GM15510 (cell line): ENCODE results near the gene SH3PXD2A.
A peak's percentile ranks its signal among the peaks of the same experiment; 100 is the strongest.

ENCODE experiments used
- POLR2A ChIP-seq: IDR thresholded peaks from 3 replicates; pipeline ENCODE4 v1.6.1; 2011; ENCODE audit warnings: borderline replicate concordance; ENCODE audit not compliant: insufficient read length; ENCODE audit errors: extremely low read depth

SH3PXD2A gene

GRCh38 chr10:103599211-103599610, 256.2 kb downstream of the SH3PXD2A start:
- TF ChIP-seq POLR2A = no peak

DNA sequence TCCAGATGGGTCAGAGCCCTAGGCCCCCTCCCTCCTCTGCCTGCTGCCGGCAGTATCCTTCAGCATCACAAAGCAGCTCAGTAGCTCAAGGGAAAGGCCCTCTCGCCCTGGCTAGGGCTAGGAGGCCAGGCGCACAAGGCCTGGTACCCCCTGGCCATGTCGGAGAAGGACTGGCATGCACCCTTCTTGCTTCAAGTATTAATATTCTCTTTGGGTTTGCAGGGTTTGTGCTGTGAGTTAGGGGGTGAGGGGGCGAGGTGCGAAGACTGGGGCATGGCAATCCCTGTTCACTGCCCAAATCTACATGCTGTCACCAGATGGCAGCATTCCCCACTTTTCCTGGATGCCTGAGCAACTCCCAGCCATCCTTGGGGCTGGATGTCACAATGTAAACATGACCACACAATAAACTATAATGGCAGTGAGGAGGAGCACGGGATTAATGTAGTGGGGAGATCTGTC, 256.7 kb downstream of the SH3PXD2A start:
- no peak for TF ChIP-seq POLR2A

GRCh38 chr10:103597003-103597402, 258.4 kb downstream of the SH3PXD2A start:
- TF ChIP-seq POLR2A = no peak

- no peak for TF ChIP-seq POLR2A
Measured at GRCh38 chr10:103595933-103596726, 259.2 kb downstream of the SH3PXD2A start.

DNA sequence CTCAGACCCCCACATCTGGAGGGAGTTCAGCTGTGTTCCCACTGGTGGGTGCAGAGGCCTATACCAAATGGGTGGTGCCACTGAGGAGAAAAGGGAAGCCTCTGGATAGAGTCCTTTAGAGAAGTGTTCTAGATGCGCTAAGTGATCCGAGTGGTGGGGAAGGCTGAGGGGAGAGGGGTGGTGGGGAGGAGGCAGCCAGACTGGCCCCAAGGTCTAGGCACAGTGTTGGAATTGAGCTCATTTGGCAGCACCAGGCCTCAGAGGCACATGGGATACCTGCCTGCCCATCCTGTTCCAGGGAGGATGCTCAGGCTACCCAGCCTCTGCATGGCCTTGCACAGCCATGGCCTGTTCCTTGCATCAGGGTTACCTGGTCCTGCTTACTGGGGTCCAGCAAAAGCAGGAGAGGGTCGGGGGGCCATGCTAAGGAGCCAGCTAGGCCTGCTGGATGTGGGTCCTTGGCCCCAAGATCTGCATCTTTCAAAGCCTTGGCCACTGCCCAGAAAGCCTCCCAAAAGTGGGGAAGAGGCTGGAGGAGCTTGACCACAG, 262.3 kb downstream of the SH3PXD2A start:
- no peak for TF ChIP-seq POLR2A

DNA sequence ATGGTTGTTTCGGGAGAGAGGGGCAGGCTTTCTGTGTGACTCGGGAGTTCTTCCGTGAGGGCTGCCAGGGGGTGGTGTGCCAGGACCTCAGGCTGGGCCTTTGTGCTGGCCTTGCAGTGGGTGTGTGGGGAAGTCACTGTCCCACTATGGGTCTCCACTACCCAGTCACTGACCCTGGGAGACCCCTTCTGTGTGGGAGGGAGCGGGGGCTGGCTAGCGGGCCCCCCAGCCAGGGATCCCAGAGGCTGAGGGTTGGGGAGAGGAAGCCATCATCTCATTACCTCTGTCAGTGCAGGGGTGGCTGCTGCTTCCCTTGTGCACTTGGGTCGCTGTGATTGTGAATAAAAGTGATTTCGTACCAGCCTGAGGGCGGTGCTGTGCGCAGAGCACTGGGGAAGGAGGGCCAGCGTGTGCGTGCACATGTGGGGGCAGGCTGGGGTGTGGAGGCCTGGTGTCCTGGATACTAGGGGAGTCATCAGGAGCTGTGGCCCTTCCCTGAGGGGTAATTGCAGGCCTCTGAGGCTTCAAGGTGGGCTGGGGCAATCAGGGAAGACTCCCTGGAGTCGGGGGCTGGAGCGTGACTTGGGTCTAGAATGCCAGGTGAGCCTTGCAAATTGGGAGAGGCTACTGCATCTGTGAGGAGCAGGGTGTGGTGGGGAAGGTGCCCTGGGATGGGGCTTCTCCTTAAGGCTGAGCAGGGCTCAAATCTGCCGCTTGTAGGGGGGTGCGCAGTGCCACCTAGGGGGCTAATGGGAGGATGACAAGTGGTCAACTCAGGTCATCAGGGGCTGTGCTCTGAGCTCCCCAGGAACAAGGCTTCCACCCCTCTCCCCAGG, 263.0 kb downstream of the SH3PXD2A start:
- no peak for TF ChIP-seq POLR2A

GRCh38 chr10:103590744-103591291, 264.6 kb downstream of the SH3PXD2A start:
- TF ChIP-seq POLR2A = no peak

DNA sequence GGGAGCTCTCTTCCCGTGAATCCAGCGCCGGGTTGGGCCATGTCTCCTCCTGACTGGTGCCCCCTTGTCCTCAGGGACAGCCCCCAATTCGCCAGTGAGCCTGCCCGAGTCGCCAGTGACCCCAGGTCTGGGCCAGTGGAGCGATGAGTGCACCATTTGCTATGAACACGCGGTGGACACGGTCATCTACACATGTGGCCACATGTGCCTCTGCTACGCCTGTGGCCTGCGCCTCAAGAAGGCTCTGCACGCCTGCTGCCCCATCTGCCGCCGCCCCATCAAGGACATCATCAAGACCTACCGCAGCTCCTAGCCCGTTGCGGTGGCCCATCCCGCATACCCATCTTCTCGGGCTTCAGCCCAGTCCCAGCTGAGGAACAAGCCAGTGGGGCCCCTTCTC, 265.3 kb downstream of the SH3PXD2A start:
- TF ChIP-seq POLR2A = no peak

GRCh38 chr10:103589074-103589630, 266.2 kb downstream of the SH3PXD2A start:
- no peak for TF ChIP-seq POLR2A

DNA sequence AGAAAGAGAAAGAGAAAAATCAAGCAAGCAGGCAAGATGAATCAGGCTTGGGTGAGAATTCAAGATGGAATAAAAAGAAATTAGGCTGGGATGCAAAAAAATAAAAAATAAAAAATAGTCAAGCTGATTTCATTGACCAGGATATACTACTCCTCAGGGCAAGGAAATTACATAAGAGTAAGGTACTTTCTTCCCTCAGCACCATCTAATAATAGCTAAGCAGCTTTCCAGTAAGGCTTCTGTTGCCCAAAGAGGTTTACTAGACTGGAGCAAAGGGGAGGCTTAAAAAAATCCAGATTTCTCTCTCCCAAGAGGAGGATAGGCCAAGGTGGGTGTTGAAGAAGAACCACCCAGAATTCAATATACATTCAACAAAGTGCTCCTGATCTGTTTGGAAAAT, 268.3 kb downstream of the SH3PXD2A start:
- no peak for TF ChIP-seq POLR2A

GRCh38 chr10:103585011-103585405, 270.4 kb downstream of the SH3PXD2A start:
- TF ChIP-seq POLR2A = no peak

GRCh38 chr10:103584216-103585010, 271.0 kb downstream of the SH3PXD2A start:
- TF ChIP-seq POLR2A = peak; percentile 52

DNA sequence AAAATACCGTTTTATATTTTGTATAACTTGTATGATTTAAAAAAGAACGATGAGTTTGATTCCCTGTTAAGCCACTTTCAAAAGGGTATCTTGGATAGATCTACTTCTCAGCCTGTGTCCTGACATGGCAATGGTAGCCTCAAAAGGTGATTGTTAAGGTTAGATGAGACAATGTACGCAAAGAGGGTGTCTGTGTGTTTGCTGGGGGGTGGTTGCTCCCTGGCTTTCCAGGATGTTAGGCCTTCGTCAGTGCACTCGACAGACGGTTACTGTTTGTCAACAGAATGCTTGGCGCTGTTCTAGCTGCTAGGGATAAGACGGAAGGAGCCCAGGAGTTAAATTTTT, 271.5 kb downstream of the SH3PXD2A start:
- TF ChIP-seq POLR2A = no peak
